ENCODE data around the gene TMEM170B. TPM values are rescaled to one million over a fixed set of nuclear protein-coding genes. Genes with fewer than 3 reads are reported as not detected.

The TMEM170B gene
- total RNA-seq, 1 experiment from 2014 or later: 3.5 TPM

- H3K27ac Mint-ChIP-seq: no peak overlapping the region
- TF ChIP-seq ZNF263 (CRISPR knock-in tag; IDR thresholded peaks at IDR 0.05; ENCODE audit: low read depth) (no peak), JUN (CRISPR knock-in tag; IDR thresholded peaks at IDR 0.05) (no peak), MYBL2 (CRISPR knock-in tag; IDR thresholded peaks at IDR 0.05) (no peak), CREB1 (CRISPR knock-in tag; IDR thresholded peaks at IDR 0.05) (no peak), SMAD3 (CRISPR knock-in tag; IDR thresholded peaks at IDR 0.05; ENCODE audit: borderline replicate concordance) (no peak), MXD4 (CRISPR knock-in tag; IDR thresholded peaks at IDR 0.05; ENCODE audit: borderline replicate concordance) (no peak), NFYB (CRISPR knock-in tag; conservative IDR thresholded peaks at IDR 0.05; ENCODE audit: low read depth) (no peak), TP53 (CRISPR knock-in tag; IDR thresholded peaks at IDR 0.05) (no peak), ZNF512 (CRISPR knock-in tag; IDR thresholded peaks at IDR 0.05; ENCODE audit: borderline replicate concordance) (no peak), NR2C2 (CRISPR knock-in tag; IDR thresholded peaks at IDR 0.05) (no peak), RELA (CRISPR knock-in tag; IDR thresholded peaks at IDR 0.05; ENCODE audit: borderline replicate concordance) (no peak)
- TF ChIP-seq, protein P1, sequence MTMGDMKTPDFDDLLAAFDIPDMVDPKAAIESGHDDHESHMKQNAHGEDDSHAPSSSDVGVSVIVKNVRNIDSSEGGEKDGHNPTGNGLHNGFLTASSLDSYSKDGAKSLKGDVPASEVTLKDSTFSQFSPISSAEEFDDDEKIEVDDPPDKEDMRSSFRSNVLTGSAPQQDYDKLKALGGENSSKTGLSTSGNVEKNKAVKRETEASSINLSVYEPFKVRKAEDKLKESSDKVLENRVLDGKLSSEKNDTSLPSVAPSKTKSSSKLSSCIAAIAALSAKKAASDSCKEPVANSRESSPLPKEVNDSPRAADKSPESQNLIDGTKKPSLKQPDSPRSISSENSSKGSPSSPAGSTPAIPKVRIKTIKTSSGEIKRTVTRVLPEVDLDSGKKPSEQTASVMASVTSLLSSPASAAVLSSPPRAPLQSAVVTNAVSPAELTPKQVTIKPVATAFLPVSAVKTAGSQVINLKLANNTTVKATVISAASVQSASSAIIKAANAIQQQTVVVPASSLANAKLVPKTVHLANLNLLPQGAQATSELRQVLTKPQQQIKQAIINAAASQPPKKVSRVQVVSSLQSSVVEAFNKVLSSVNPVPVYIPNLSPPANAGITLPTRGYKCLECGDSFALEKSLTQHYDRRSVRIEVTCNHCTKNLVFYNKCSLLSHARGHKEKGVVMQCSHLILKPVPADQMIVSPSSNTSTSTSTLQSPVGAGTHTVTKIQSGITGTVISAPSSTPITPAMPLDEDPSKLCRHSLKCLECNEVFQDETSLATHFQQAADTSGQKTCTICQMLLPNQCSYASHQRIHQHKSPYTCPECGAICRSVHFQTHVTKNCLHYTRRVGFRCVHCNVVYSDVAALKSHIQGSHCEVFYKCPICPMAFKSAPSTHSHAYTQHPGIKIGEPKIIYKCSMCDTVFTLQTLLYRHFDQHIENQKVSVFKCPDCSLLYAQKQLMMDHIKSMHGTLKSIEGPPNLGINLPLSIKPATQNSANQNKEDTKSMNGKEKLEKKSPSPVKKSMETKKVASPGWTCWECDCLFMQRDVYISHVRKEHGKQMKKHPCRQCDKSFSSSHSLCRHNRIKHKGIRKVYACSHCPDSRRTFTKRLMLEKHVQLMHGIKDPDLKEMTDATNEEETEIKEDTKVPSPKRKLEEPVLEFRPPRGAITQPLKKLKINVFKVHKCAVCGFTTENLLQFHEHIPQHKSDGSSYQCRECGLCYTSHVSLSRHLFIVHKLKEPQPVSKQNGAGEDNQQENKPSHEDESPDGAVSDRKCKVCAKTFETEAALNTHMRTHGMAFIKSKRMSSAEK (CRISPR knock-in tag; IDR thresholded peaks at IDR 0.05; ENCODE audit: borderline replicate concordance): no peak
- TF ChIP-seq, protein P2, sequence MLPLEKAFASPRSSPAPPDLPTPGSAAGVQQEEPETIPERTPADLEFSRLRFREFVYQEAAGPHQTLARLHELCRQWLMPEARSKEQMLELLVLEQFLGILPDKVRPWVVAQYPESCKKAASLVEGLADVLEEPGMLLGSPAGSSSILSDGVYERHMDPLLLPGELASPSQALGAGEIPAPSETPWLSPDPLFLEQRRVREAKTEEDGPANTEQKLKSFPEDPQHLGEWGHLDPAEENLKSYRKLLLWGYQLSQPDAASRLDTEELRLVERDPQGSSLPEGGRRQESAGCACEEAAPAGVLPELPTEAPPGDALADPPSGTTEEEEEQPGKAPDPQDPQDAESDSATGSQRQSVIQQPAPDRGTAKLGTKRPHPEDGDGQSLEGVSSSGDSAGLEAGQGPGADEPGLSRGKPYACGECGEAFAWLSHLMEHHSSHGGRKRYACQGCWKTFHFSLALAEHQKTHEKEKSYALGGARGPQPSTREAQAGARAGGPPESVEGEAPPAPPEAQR (CRISPR knock-in tag; IDR thresholded peaks at IDR 0.05): no peak
- no peak for DNase-seq (ENCODE audit: low spot score)
- peaks cover 4% of the 10 kb centered on the region; the same call in 1 of the 2 replicates for H3K36me3 Mint-ChIP-seq
- ChIA-PET CTCF (interaction anchor here (0.6 to 3.4 kb wide), 30 partner anchors 12 to 545 kb away, joined by 3 to 24 read pairs (median 4); partner anchors contain the start of genes NEDD9 and TMEM170B), POLR2A (no interaction called here)
- H3K9me3 Mint-ChIP-seq: peaks cover 14% of the 10 kb centered on the region
- H3K4me3 Mint-ChIP-seq: no peak overlapping the region
- peaks cover 12% of the 10 kb centered on the region for H3K4me1 Mint-ChIP-seq
- ATAC-seq: no peak
- no peaks in the 10 kb centered on the region for H3K27me3 Mint-ChIP-seq (ENCODE audit: low read depth)
Observed at GRCh38 chr6:11497107-11497506, 40.4 kb upstream of the TMEM170B start.

- Mint-ChIP-seq H3K4me3 (no peak overlapping the region), H3K36me3 (peaks cover 4% of the 10 kb centered on the region; the same call in 1 of the 2 replicates), H3K9me3 (peaks cover 14% of the 10 kb centered on the region), H3K27ac (no peak overlapping the region), H3K4me1 (peaks cover 12% of the 10 kb centered on the region), H3K27me3 (ENCODE audit: low read depth) (no peaks in the 10 kb centered on the region)
- ATAC-seq: no peak
- ChIA-PET POLR2A (no interaction called here), CTCF (interaction anchor here (2.0 to 3.4 kb wide), 3 partner anchors 78 to 544 kb away, joined by 6 to 18 read pairs (median 16); no protein-coding TSS in a partner anchor)
- DNase-seq (ENCODE audit: low spot score): no peak
- TF ChIP-seq NFYB (CRISPR knock-in tag; conservative IDR thresholded peaks at IDR 0.05; ENCODE audit: low read depth) (no peak), ZNF219 (CRISPR knock-in tag; IDR thresholded peaks at IDR 0.05; ENCODE audit: borderline replicate concordance) (no peak), JAZF1 (CRISPR knock-in tag; IDR thresholded peaks at IDR 0.05) (no peak), CBFB (CRISPR knock-in tag; IDR thresholded peaks at IDR 0.05; ENCODE audit: low read depth) (no peak), SOX15 (CRISPR knock-in tag; IDR thresholded peaks at IDR 0.05) (no peak), GABPB1 (CRISPR knock-in tag; IDR thresholded peaks at IDR 0.05) (no peak), ATF6 (CRISPR knock-in tag; IDR thresholded peaks at IDR 0.05) (no peak), FOXP1 (CRISPR knock-in tag; IDR thresholded peaks at IDR 0.05; ENCODE audit: borderline replicate concordance) (no peak), NFATC4 (CRISPR knock-in tag; IDR thresholded peaks at IDR 0.05) (no peak), USF1 (CRISPR knock-in tag; IDR thresholded peaks at IDR 0.05) (no peak), ETV6 (CRISPR knock-in tag; IDR thresholded peaks at IDR 0.05) (no peak), GTF2I (CRISPR knock-in tag; conservative IDR thresholded peaks at IDR 0.05) (no peak), ZNF512 (CRISPR knock-in tag; IDR thresholded peaks at IDR 0.05; ENCODE audit: borderline replicate concordance) (no peak)
Observed at GRCh38 chr6:11497881-11498280, 39.7 kb upstream of the TMEM170B start.
